ENCODE measurements around the gene NPC1L1.
"Not testable (repeated sequence)": the region's sequence is repeated elsewhere in the genome, so short reads cannot be mapped to it uniquely, and the experiment has no call there.

NPC1L1 gene

DNA sequence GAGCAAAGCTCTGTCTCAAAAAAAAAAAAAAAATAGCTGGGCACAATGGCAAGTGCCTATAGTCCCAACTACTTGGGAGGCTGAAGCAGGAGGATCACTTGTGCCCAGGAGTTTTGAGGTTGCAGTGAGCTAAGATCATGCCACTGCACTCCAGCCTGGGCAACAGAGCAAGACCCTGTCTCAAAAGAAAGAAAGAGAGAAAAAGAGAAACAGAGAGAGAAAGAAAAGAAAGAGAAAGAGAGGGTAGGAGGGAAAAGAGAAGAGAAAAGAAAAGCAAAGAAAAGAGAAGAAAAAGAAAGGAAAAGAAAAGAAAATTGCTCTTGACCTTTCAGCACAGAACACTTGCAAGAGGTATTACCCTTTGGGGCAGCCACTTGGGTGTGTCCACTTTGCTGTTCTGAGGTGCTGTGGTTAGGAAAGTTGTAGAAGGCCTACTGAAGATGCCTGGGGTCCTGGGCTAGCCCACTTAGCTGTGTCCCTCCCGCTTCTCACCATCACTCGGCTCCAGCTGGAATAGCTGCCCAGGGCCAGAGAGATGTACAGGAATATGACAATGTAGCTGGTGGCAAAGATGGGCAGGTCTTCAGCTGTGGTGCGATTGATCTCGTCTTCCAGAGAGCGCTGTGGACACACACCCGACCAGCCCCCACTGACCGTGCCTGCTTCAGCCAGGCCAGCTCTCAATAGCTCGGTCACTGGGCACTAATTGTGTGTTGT, 5.6 kb downstream of the NPC1L1 start:
- DNase-seq (ENCODE audit: low read depth in 2 of 2): no peak

- DNase-seq (ENCODE audit: low read depth in 2 of 2): peak in 1 of 2 donors; percentile 8
Measured at GRCh38 chr7:44534501-44534900, 6.6 kb downstream of the NPC1L1 start.

GRCh38 chr7:44534087-44534486, 7.0 kb downstream of the NPC1L1 start:
- DNase-seq (ENCODE audit: low read depth in 2 of 2): no peak

- DNase-seq (ENCODE audit: low read depth in 2 of 2): no peak
Measured at GRCh38 chr7:44533301-44534055, 7.7 kb downstream of the NPC1L1 start.

DNA sequence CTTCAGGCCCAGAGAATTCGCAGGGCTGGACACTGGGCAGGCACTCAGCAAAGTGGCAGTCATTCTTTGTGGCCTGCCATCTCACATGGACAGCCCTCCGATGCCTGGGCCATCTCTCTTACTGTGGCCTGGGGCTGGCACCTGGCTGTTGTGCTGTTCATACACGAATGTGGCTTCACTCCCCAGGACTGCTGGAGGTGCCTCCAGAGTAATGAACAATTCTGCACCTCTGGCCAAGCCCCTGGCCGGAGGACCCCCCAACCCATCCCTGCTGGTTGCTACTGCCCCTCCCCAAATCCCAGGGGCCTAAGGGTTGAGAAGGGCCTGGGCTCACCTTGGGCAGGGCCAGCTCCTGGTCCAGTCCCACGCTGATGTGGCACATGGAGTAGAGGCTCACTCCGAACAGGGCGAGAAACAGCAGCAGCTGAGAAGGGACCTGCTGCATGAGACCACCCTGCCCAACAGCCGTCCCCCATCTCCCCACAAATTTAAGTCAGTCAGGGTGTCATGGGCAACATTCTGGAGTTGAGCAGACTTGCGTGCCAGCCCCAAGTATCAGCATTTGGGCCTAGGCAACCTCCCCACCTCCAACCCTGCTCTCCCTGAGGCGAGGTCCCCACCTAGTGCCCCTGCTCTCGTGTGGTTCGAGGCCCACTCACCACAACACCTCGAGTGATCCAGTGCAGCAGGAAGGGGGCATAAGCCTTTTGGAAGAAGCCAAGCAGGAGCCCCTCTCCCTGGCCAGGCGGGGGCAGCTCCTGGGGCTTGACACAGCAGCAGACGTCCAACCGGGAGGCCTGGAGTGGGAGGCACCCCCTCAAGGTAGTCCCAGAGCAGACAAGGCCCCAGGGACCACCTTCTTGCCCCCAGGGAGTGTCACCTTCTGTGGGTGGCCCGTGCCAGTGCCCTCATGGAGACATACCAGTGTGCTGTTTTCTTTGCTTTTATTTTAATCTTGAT, 9.4 kb downstream of the NPC1L1 start:
- DNase-seq (ENCODE audit: low read depth in 2 of 2): no peak

DNA sequence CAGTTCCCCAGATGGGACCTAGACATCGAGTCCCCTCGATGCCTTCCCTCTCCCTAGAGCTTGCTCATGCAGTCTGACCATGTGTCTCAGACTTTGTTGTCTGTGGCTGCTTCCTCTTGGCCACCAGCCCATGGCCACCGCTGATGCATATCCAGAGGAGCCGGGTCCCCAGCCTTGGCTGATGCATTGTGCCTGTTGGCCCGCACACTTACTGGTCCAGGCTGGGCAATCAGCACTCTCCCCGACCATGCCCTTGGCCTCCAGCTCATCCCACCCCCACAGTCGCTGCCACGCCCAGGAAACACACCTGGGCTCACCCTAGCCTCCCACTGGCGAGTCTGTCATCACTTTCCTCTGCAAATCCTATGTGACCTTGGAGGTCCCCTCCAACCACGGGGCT, 10.1 kb downstream of the NPC1L1 start:
- no peak for DNase-seq (ENCODE audit: low read depth in 2 of 2)

GRCh38 chr7:44524811-44525388, 16.2 kb downstream of the NPC1L1 start:
- DNase-seq (ENCODE audit: low read depth in 2 of 2): no peak

- DNase-seq (ENCODE audit: low read depth in 2 of 2): no peak
Measured at GRCh38 chr7:44522315-44522714, 18.8 kb downstream of the NPC1L1 start.

DNA sequence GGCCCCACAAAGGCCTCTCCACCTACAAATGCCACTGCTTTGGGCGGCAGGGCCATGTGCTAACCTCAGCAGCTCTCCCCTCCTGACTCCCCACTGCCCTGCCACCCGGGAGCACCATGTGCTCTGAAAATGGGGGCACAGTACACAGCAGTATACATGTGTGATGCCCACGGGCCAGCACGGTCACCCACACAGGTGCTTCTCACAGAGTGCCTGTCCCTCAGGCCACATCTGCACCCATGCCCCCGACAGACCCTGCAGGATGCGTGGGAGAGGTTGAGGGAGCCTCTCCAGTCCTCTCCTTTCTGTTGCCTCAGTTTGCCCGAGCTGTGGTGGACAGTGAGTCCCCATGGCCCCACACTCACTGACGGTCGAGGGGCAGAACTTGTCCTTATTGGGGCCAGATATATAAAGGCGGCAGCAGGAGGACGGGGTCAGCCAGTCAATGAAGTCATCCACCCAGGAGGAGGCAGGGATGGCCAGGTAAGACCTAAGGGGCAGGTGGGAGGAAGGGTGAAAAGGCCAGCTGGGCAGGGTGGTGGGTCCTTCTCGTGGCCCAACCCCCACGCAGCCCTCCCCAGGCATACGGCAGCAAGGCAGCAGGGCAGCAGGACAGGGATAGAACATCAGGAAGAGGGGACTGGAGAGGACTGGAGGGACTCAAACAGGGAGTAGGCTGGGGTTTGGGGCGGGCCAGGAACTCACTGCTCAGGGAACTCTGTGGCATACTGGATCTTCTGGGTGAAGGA, 19.6 kb downstream of the NPC1L1 start:
- no peak for DNase-seq (ENCODE audit: low read depth in 2 of 2)

- no peak for DNase-seq (ENCODE audit: low read depth in 2 of 2)
Measured at GRCh38 chr7:44520574-44520973, 20.6 kb downstream of the NPC1L1 start.

GRCh38 chr7:44519546-44519945, 21.6 kb downstream of the NPC1L1 start:
- no peak for DNase-seq (ENCODE audit: low read depth in 2 of 2)

DNA sequence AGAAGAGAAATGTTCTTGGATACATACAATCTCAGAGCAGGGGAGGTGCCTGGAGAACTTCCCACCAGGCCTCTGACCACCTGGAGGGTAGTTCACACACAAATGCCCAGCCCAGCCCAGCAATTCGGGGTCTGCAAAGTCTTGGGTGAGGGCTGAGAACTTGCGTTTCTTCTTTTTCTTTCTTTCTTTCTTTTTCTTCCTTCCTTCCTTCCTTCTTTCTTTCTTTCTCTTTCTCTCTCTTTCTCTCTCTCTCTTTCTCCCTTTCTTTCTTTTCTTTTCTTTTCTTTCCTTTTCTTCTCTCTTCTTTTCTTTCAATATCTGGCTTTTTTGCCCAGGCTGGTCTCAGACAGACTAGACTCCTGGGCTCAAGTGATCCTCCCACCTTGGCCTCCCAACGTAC, 22.4 kb downstream of the NPC1L1 start:
- no peak for DNase-seq (ENCODE audit: low read depth in 2 of 2)

DNA sequence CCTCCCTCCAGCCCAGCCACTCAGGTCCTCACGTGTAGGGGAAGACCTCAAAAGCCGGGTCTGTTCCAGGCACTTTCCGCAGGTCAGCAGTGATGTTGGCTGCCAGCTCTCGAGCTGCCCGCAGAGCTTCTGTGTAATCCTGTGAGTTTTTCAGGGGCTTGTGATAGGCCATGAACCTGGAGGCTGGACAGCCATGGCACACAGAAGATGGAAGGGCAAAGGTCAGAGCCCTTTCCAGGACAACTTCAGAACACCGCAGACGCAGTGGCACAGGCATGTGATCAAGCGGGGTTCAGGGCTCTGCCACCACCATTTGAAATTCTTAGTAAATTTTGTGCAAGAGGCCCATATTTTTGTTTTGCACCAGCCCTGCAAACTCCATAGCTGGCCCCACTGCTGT, 24.0 kb downstream of the NPC1L1 start:
- DNase-seq (ENCODE audit: low read depth in 2 of 2): no peak

DNA sequence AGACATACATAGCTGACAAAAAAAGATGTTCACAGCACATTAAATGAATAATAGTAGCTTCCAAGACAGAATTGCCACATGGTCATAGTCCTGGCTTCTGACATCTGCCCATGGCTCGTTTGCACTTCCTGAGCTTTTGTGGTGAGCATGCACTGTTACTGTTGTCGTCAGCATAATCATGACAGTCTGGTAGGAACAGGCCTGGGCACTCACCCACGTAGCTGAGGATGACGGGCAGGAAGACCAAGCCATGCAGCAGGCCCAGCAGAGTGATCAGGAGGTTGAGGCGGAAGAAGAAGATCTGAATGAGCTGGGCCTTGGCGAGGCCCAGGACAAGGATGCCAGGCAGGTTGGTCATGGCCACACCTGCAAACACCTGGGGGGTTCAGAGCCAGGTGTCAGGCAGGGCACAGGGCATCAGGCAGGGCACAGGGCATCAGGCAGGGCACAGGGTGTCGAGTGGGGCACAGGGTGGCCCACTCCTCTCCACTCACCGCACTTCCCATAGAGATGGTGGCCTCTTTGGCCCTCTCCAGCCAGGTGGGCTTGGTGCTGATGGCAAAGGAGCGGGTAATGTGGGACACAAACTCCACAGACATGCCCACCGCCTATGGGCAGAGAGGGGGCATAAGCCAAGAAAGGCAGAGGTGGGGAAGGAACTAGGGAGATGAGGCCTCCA, 25.4 kb downstream of the NPC1L1 start:
- no peak for DNase-seq (ENCODE audit: low read depth in 2 of 2)

GRCh38 chr7:44512736-44513135, 28.4 kb downstream of the NPC1L1 start:
- DNase-seq (ENCODE audit: low read depth in 2 of 2): no peak

DNA sequence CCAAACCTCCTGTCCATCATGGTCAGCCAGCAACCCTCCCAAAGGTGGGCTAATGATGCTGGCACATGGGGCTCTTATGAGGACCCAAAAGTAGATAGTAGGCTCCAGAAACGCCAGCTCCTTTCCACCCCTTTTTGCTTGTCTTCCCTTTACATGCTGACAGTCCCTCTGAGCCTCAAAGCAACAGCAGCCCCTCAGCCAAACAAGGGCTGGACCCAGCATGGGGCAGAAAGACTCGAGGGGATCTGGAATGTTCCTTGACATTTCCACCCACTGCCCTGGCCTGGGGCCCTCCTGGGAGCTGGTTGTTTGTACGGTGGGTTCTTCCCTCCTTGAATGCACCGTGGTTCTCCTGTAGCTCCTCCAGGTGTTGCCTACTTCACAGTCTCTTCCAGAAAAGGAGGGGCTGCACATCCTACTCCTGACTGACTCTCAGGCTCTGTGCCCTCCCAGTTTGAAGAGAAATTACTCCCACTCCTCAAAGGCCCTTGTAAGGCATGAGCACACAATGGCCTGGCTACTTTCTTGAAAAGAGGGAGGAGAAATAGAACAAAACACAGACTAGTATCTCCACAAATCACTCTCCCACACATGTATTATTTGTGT, 29.2 kb downstream of the NPC1L1 start:
- DNase-seq (ENCODE audit: low read depth in 2 of 2): no peak

DNA sequence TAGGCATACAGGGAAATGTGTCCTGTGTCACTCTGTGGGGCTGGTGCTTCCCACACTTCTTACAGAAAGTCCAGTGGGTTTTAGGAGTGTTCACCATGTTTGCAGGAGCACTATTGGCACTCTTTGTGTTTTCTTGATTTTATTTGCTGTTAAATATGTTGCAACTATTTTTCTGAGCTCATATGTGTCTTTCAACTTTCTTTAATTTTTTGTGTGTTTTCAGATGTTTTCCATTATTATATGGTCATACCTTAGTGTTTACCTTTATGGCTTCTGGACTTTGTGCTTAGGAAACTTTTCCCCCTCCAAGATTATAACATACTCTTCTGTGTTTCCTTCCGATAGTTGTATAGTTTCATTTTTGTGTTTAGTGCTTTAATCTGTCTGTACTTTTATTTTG, 29.9 kb downstream of the NPC1L1 start:
- DNase-seq (ENCODE audit: low read depth in 2 of 2): no peak

- DNase-seq (ENCODE audit: low read depth in 2 of 2): no peak
Measured at GRCh38 chr7:44508328-44509030, 32.7 kb downstream of the NPC1L1 start.

- not testable (repeated sequence) for DNase-seq (ENCODE audit: low read depth in 2 of 2)
Measured at GRCh38 chr7:44506592-44507288, 34.4 kb downstream of the NPC1L1 start.

Measured in activated CD8-positive, alpha-beta memory T cell treated with anti-CD3 and anti-CD28 coated beads for 4 hours (primary cell).